ENCODE results near the gene SUN2. TPM values are rescaled to one million over a fixed set of nuclear protein-coding genes. Genes with fewer than 3 reads are reported as not detected.

Gene SUN2
- total RNA-seq, 3 donors from 2014 or later = 173 to 577 (median 266) TPM

- no peaks in the 10 kb centered on the region for H3K36me3 ChIP-seq
- peak overlapping the region; percentile 91 to 99 for H3K27ac ChIP-seq
- H3K27me3 ChIP-seq = no peaks in the 10 kb centered on the region
- TF ChIP-seq POLR2A (IDR thresholded peaks at IDR 0.05) (no peak), POLR2AphosphoS5 (IDR thresholded peaks at IDR 0.05) (no peak)
- TF ChIP-seq, protein P1, sequence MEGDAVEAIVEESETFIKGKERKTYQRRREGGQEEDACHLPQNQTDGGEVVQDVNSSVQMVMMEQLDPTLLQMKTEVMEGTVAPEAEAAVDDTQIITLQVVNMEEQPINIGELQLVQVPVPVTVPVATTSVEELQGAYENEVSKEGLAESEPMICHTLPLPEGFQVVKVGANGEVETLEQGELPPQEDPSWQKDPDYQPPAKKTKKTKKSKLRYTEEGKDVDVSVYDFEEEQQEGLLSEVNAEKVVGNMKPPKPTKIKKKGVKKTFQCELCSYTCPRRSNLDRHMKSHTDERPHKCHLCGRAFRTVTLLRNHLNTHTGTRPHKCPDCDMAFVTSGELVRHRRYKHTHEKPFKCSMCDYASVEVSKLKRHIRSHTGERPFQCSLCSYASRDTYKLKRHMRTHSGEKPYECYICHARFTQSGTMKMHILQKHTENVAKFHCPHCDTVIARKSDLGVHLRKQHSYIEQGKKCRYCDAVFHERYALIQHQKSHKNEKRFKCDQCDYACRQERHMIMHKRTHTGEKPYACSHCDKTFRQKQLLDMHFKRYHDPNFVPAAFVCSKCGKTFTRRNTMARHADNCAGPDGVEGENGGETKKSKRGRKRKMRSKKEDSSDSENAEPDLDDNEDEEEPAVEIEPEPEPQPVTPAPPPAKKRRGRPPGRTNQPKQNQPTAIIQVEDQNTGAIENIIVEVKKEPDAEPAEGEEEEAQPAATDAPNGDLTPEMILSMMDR (IDR thresholded peaks at IDR 0.05) = no peak
- H3K9me3 ChIP-seq = no peaks in the 10 kb centered on the region
- H3K4me3 ChIP-seq = peak overlapping the region; percentile 74 to 97 (median 89)
- intact Hi-C loops (cut with DNase I; ENCODE audit: low total_unique reads) = loop anchor here (10.0 kb wide), 1 partner anchor 55 kb away; the partner anchor contains the start of gene SUN2
- DNase-seq (ENCODE audit: low spot score in 2 of 2) = no peak
- H3K4me1 ChIP-seq = peaks cover 0 to 30% of the 10 kb centered on the region in 2 donors
Observed at GRCh38 chr22:38699784-38700183, 56.0 kb downstream of the SUN2 start.

GRCh38 chr22:38699143-38699542 lies 56.7 kb downstream of the SUN2 start:
- TF ChIP-seq, protein P1 (IDR thresholded peaks at IDR 0.05) = no peak
- TF ChIP-seq POLR2A (IDR thresholded peaks at IDR 0.05) (no peak), POLR2AphosphoS5 (IDR thresholded peaks at IDR 0.05) (no peak)
- H3K4me3 ChIP-seq = peak overlapping the region; percentile 74 to 97 (median 89)
- no peaks in the 10 kb centered on the region for H3K36me3 ChIP-seq
- intact Hi-C loops (cut with DNase I; ENCODE audit: low total_unique reads) = no loop called here
- peak overlapping the region; percentile 91 to 99 for H3K27ac ChIP-seq
- peaks cover 0 to 30% of the 10 kb centered on the region in 2 donors for H3K4me1 ChIP-seq
- no peak for DNase-seq (ENCODE audit: low spot score in 2 of 2)
- no peaks in the 10 kb centered on the region for H3K9me3 ChIP-seq
- no peaks in the 10 kb centered on the region for H3K27me3 ChIP-seq

DNA sequence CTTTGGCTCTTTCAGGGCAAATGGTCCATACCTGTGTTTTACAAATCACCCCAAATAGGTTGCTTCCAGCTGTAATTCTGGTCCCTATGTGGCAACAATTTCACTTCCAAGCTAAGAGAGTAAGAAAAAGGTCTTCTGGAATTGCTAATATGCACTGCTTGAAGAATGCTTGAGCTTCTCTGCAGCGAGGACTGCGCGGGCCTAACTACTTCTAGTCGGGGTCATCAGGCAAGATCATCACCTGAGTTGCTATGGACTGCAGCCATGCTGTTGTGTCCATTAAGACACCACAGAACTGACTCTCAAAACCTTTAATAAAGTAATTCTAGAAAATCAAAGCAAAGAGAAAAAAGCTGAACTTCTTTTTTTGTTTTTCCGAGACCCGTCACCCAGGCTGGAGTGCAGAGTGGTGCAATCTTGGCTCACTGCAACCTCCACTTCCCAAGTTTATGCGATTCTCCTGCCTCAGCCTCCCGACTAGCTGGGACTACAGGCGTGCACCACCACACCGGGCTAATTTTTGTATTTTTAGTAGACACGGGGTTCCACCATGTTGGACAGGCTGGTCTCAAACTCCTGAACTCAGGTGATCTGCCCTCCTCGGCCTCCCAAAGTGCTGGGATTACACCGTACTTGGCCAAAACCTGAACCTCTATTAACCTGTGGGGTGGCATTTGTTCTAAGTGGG lies 57.2 kb downstream of the SUN2 start:
- Histone ChIP-seq H3K27me3 (no peaks in the 10 kb centered on the region), H3K9me3 (no peaks in the 10 kb centered on the region), H3K4me1 (peaks cover 0 to 30% of the 10 kb centered on the region in 2 donors), H3K27ac (peak overlapping the region; percentile 91 to 99), H3K4me3 (peak overlapping the region; percentile 74 to 97 (median 89)), H3K36me3 (no peaks in the 10 kb centered on the region)
- intact Hi-C loops (cut with DNase I; ENCODE audit: low total_unique reads) = no loop called here
- DNase-seq (ENCODE audit: low spot score in 2 of 2) = no peak
- TF ChIP-seq POLR2AphosphoS5 (IDR thresholded peaks at IDR 0.05) = no peak
- no peak for TF ChIP-seq POLR2A (IDR thresholded peaks at IDR 0.05)
- TF ChIP-seq, protein P1 (IDR thresholded peaks at IDR 0.05) = no peak

GRCh38 chr22:38697425-38698089 lies 58.2 kb downstream of the SUN2 start:
- TF ChIP-seq POLR2AphosphoS5 (IDR thresholded peaks at IDR 0.05) (no peak), POLR2A (IDR thresholded peaks at IDR 0.05) (no peak)
- TF ChIP-seq, protein P1 (IDR thresholded peaks at IDR 0.05) = no peak
- no peak for DNase-seq (ENCODE audit: low spot score in 2 of 2)
- Histone ChIP-seq H3K4me3 (peak overlapping the region in 1 of 3 donors; percentile 97), H3K4me1 (peaks cover 0 to 30% of the 10 kb centered on the region in 2 donors), H3K9me3 (no peaks in the 10 kb centered on the region), H3K27ac (peak overlapping the region; percentile 62 to 91), H3K36me3 (no peaks in the 10 kb centered on the region), H3K27me3 (no peaks in the 10 kb centered on the region)
- intact Hi-C loops (cut with DNase I; ENCODE audit: low total_unique reads) = no loop called here
